Activated naive CD4-positive, alpha-beta T cell treated with anti-CD3 and anti-CD28 coated beads, Interleukin-2, amount 10 ng/mL, durations not matched to agents 5 hours and 36 hours (primary cell): Measurements from ENCODE around the gene PSPN. TPM values are rescaled to one million over a fixed set of nuclear protein-coding genes. Genes with fewer than 3 reads are reported as not detected.

Source experiments
- microRNA-seq: library from miRNA; unstranded; fragments of <30 nt; microRNA quantifications from one replicate; pipeline ENCODE4 v1.2.0, GENCODE V29; 2022; ENCODE audit warnings: borderline microRNAs expressed, borderline replicate concordance
- total RNA-seq, 2 experiments: library from RNA; stranded (reverse); gene quantifications; one replicate each; pipeline ENCODE4 v1.2.3, GENCODE V29; 2021

Gene PSPN
- total RNA-seq: 1 to 10 TPM; 2.3 TPM

GRCh38 chr19:6375411-6376010 is at the start of gene PSPN:
Gene PSPN (minus strand): TSS chr19:6375933. CDS start chr19:6375849, 84 bp downstream.

GRCh38 chr19:6424195-6424938 is 48.6 kb upstream of the PSPN start, which contains the start of gene KHSRP:
Gene KHSRP (minus strand): TSS chr19:6424811. CDS start chr19:6424701, 110 bp downstream.

GRCh38 chr19:6393074-6393982 is 17.6 kb upstream of the PSPN start, which contains the start of gene GTF2F1:
Gene GTF2F1 (minus strand): TSS chr19:6393164. CDS start chr19:6392995, 169 bp downstream.

GRCh38 chr19:6372594-6373095 is 3.1 kb downstream of the PSPN start, which contains the start of gene ALKBH7:
Gene ALKBH7 (plus strand): TSS chr19:6372794. CDS start chr19:6372821, 27 bp downstream.

GRCh38 chr19:6333439-6333838 is 42.3 kb downstream of the PSPN start, which contains the start of gene ACER1:
Gene ACER1 (minus strand): TSS chr19:6333612. CDS start chr19:6333551, 61 bp downstream.

Small RNA genes within 50 kb of the gene (microRNA-seq; reads per million reads assigned to microRNA genes)
- gene MIR3940 (8.5 reads per million, percentile 39 among the genes with 10 or more reads in this experiment), gene MIR6790 (not detected), gene MIR6885 (not detected)

Other genes with a start within 250 kb of the PSPN start
- not detected for gene ACSBG2, start 240.3 kb downstream of the PSPN start, total RNA-seq
- gene MLLT1, start 96.0 kb downstream of the PSPN start, total RNA-seq: 10 to 100 TPM; 36.2 to 39.2 TPM
- gene ACER1, start 42.3 kb downstream of the PSPN start, total RNA-seq: under 1 TPM; 0.40 to 0.84 TPM
- 100 to 1,000 TPM; 107 to 116 TPM for gene CLPP, start 14.4 kb downstream of the PSPN start, total RNA-seq
- 10 to 100 TPM; 70.0 to 71.1 TPM for gene ALKBH7, start 3.1 kb downstream of the PSPN start, total RNA-seq
- 10 to 100 TPM; 67.1 to 70.0 TPM for gene GTF2F1, start 17.2 kb upstream of the PSPN start, total RNA-seq
- 100 to 1,000 TPM; 239 to 254 TPM for gene KHSRP, start 48.9 kb upstream of the PSPN start, total RNA-seq
- gene SLC25A41, start 57.8 kb upstream of the PSPN start, total RNA-seq: not detected
- gene SLC25A23, start 83.9 kb upstream of the PSPN start, total RNA-seq: 10 to 100 TPM; 38.4 to 39.3 TPM
- gene CRB3, start 88.3 kb upstream of the PSPN start, total RNA-seq: 1 to 10 TPM; 1.2 to 1.3 TPM
- gene DENND1C, start 105.9 kb upstream of the PSPN start, total RNA-seq: 100 to 1,000 TPM; 117 to 125 TPM
- gene TUBB4A, start 126.4 kb upstream of the PSPN start, total RNA-seq: 1 to 10 TPM; 2.1 to 2.8 TPM
- gene TNFSF9, start 155.1 kb upstream of the PSPN start, total RNA-seq: under 1 TPM; 0.71 to 0.77 TPM
- 1 to 10 TPM; 6.7 to 6.8 TPM for gene CD70, start 215.2 kb upstream of the PSPN start, total RNA-seq